ENCODE measurements around the gene PPP4R2. TPM values are rescaled to one million over a fixed set of nuclear protein-coding genes. Genes with fewer than 3 reads are reported as not detected.
A peak's percentile ranks its signal among the peaks of the same experiment; 100 is the strongest.

Gene PPP4R2, protein sequence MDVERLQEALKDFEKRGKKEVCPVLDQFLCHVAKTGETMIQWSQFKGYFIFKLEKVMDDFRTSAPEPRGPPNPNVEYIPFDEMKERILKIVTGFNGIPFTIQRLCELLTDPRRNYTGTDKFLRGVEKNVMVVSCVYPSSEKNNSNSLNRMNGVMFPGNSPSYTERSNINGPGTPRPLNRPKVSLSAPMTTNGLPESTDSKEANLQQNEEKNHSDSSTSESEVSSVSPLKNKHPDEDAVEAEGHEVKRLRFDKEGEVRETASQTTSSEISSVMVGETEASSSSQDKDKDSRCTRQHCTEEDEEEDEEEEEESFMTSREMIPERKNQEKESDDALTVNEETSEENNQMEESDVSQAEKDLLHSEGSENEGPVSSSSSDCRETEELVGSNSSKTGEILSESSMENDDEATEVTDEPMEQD
- 10 to 100 TPM; 51.2 to 94.1 (median 62.1) TPM for total RNA-seq
- 10 to 100 TPM; 15.1 to 49.8 (median 20.5) TPM for polyA plus RNA-seq
- long read RNA-seq, donor 1, full-length matches to known transcripts: 60 of 79 reads
- long read RNA-seq, donor 1, partial matches to known transcripts: 13 of 79 reads
- long read RNA-seq, donor 1, other reads (novel, unspliced or antisense): 6 of 79 reads
- long read RNA-seq, donor 2, full-length matches to known transcripts: 63 of 109 reads
- long read RNA-seq, donor 2, partial matches to known transcripts: 26 of 109 reads
- long read RNA-seq, donor 2, other reads (novel, unspliced or antisense): 20 of 109 reads

- TF ChIP-seq, protein P1, sequence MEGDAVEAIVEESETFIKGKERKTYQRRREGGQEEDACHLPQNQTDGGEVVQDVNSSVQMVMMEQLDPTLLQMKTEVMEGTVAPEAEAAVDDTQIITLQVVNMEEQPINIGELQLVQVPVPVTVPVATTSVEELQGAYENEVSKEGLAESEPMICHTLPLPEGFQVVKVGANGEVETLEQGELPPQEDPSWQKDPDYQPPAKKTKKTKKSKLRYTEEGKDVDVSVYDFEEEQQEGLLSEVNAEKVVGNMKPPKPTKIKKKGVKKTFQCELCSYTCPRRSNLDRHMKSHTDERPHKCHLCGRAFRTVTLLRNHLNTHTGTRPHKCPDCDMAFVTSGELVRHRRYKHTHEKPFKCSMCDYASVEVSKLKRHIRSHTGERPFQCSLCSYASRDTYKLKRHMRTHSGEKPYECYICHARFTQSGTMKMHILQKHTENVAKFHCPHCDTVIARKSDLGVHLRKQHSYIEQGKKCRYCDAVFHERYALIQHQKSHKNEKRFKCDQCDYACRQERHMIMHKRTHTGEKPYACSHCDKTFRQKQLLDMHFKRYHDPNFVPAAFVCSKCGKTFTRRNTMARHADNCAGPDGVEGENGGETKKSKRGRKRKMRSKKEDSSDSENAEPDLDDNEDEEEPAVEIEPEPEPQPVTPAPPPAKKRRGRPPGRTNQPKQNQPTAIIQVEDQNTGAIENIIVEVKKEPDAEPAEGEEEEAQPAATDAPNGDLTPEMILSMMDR (IDR thresholded peaks at IDR 0.05): peak; percentile 3
- peak within 1 kb of the TSS; percentile 98 for H3K27ac ChIP-seq
- H3K4me3 ChIP-seq: peak within 1 kb of the TSS; percentile 89
- intact Hi-C loops (cut with DNase I): loop anchor here (5.0 to 10.0 kb wide), 4 partner anchors 46 to 152 kb away; partner anchors contain the start of gene SHQ1 (in 1 of the 2)
- H3K27me3 ChIP-seq (ENCODE audit: insufficient read depth in 3 of 3, low read length in 2 of 3): no peaks in the 10 kb centered on the region
- WGBS, 3 donors: 1 to 6% (median 1%) methylated on average over 14 to 71 of the region's 75 CpGs
- ATAC-seq: peak; percentile 97 to 99 (median 98)
- peaks cover 0 to 30% of the 10 kb centered on the region in 2 donors for H3K36me3 ChIP-seq (ENCODE audit: insufficient read depth in 1 of 2, low read depth in 1 of 2)
- peaks cover 32% of the 10 kb centered on the region for H3K4me1 ChIP-seq
- DNase-seq: peak; percentile 92 to 95
- no peaks in the 10 kb centered on the region for H3K9me3 ChIP-seq
Measured at GRCh38 chr3:72996473-72997333, at the start of gene PPP4R2. Gene PPP4R2 (plus strand): TSS chr3:72996811. CDS start chr3:72997038, 227 bp downstream.

- TF ChIP-seq, protein P1 (IDR thresholded peaks at IDR 0.05): no peak
- intact Hi-C loops (cut with DNase I): loop anchor here in 1 of 2 donors (10.0 kb wide), 1 partner anchor 137 kb away; no protein-coding TSS in a partner anchor
- no peak for DNase-seq
- no peaks in the 10 kb centered on the region for H3K4me1 ChIP-seq
- H3K4me3 ChIP-seq: no peak overlapping the region
- H3K36me3 ChIP-seq (ENCODE audit: insufficient read depth in 1 of 2, low read depth in 1 of 2): no peaks in the 10 kb centered on the region
- no peaks in the 10 kb centered on the region for H3K9me3 ChIP-seq
- H3K27ac ChIP-seq: no peak overlapping the region
- ATAC-seq: no peak
- no peaks in the 10 kb centered on the region for H3K27me3 ChIP-seq (ENCODE audit: insufficient read depth in 3 of 3, low read length in 2 of 3)
- WGBS, 3 donors: 83 to 85% (median 83%) methylated on average over 8 of the region's 8 CpGs
Measured at GRCh38 chr3:72947715-72948490, 48.7 kb upstream of the PPP4R2 start.

- Histone ChIP-seq H3K4me3 (no peak overlapping the region), H3K9me3 (no peaks in the 10 kb centered on the region), H3K27me3 (ENCODE audit: insufficient read depth in 3 of 3, low read length in 2 of 3) (no peaks in the 10 kb centered on the region), H3K27ac (no peak overlapping the region), H3K36me3 (ENCODE audit: insufficient read depth in 1 of 2, low read depth in 1 of 2) (no peaks in the 10 kb centered on the region), H3K4me1 (no peaks in the 10 kb centered on the region)
- 66 to 77% (median 74%) methylated on average over 4 of the region's 4 CpGs for WGBS, 3 donors
- DNase-seq (no peak), ATAC-seq (no peak)
- TF ChIP-seq, protein P1 (IDR thresholded peaks at IDR 0.05): no peak
- intact Hi-C loops (cut with DNase I): loop anchor here in 1 of 2 donors (10.0 kb wide), 1 partner anchor 136 kb away; no protein-coding TSS in a partner anchor
Measured at GRCh38 chr3:72949016-72949415, 47.6 kb upstream of the PPP4R2 start.

- H3K27ac ChIP-seq: no peak overlapping the region
- no peak overlapping the region for H3K4me3 ChIP-seq
- H3K9me3 ChIP-seq: no peaks in the 10 kb centered on the region
- H3K4me1 ChIP-seq: no peaks in the 10 kb centered on the region
- DNase-seq (no peak), ATAC-seq (no peak)
- H3K36me3 ChIP-seq (ENCODE audit: insufficient read depth in 1 of 2, low read depth in 1 of 2): no peaks in the 10 kb centered on the region
- no peaks in the 10 kb centered on the region for H3K27me3 ChIP-seq (ENCODE audit: insufficient read depth in 3 of 3, low read length in 2 of 3)
- TF ChIP-seq, protein P1 (IDR thresholded peaks at IDR 0.05): no peak
- intact Hi-C loops (cut with DNase I): no loop called here
- WGBS, 3 donors: 93 to 97% (median 94%) methylated on average over 8 of the region's 8 CpGs
Measured at GRCh38 chr3:72950372-72950771, 46.2 kb upstream of the PPP4R2 start.

Data from psoas muscle (tissue), 8 donors.